EL (cell line): ENCODE results near the gene MIA2.
"Not testable (repeated sequence)": the region's sequence is repeated elsewhere in the genome, so short reads cannot be mapped to it uniquely, and the experiment has no call there.

Experiments
- DNase-seq: peaks from one replicate; pipeline ENCODE4 v3.0.0-alpha.2; 2016

MIA2 gene, protein sequence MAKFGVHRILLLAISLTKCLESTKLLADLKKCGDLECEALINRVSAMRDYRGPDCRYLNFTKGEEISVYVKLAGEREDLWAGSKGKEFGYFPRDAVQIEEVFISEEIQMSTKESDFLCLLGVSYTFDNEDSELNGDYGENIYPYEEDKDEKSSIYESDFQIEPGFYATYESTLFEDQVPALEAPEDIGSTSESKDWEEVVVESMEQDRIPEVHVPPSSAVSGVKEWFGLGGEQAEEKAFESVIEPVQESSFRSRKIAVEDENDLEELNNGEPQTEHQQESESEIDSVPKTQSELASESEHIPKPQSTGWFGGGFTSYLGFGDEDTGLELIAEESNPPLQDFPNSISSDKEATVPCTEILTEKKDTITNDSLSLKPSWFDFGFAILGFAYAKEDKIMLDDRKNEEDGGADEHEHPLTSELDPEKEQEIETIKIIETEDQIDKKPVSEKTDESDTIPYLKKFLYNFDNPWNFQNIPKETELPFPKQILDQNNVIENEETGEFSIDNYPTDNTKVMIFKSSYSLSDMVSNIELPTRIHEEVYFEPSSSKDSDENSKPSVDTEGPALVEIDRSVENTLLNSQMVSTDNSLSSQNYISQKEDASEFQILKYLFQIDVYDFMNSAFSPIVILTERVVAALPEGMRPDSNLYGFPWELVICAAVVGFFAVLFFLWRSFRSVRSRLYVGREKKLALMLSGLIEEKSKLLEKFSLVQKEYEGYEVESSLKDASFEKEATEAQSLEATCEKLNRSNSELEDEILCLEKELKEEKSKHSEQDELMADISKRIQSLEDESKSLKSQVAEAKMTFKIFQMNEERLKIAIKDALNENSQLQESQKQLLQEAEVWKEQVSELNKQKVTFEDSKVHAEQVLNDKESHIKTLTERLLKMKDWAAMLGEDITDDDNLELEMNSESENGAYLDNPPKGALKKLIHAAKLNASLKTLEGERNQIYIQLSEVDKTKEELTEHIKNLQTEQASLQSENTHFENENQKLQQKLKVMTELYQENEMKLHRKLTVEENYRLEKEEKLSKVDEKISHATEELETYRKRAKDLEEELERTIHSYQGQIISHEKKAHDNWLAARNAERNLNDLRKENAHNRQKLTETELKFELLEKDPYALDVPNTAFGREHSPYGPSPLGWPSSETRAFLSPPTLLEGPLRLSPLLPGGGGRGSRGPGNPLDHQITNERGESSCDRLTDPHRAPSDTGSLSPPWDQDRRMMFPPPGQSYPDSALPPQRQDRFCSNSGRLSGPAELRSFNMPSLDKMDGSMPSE (N-terminal part only)

DNA sequence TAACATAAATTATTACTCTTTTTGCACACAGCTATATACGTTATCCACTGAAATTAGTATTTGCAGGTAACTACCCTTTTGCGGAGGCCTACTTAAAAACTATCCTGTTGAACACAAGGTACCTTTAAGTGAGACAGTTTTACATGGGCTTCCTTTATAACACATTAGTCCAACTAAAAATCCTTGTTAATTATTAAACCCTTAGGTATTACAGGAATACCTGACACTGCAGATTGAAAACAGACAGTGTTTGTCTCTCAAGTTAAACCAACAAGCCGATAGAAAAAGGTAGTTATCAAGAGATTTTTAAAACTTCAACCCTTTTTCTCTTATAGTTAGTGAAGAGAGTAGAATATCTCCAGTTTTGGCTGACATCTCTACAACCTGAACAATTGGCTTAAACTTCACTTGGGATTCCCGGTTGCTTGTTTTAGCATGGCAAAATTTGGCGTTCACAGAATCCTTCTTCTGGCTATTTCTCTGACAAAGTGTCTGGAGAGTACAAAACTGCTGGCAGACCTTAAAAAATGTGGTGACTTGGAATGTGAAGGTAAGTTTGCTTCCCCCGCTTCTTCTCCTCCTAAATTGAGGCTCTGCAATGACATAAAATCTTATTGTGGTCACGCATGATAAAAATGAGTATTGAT lies at the start of gene MIA2:
Gene MIA2, plus strand, starts transcription at position 236 of the 647 bp plus-strand sequence. Its CDS starts 200 bp downstream, at position 436.
- no peak for DNase-seq

DNA sequence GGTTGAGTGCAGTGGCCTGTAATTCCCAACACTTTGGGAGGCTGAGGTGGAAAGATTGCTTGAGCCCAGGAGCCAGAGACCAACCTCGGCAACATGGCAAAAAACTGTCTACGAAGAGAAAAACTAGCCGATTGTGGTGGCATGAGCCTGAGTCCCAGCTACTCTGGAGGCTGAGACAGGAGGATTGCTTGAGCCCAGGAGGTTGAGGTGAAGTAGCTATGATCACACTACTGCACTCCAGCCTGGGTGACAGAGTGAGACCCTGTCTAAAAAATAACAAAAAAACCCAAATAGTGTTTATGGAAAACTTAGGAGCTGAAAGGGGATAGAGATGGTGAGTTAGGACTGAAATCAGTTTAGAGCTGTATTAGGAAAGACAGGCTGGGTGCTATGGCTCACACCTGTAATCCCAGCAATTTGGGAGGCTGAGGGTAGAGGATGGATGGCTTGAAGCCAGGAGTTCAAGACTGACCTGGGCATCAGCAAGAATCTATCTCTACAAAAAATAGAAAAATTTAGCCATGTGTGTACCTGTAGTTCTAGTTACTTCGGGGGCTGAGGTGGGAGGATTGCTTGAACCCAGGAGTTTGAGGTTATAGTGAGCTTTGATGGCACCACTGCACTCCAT lies 49.0 kb upstream of the MIA2 start:
- DNase-seq, result no peak

DNA sequence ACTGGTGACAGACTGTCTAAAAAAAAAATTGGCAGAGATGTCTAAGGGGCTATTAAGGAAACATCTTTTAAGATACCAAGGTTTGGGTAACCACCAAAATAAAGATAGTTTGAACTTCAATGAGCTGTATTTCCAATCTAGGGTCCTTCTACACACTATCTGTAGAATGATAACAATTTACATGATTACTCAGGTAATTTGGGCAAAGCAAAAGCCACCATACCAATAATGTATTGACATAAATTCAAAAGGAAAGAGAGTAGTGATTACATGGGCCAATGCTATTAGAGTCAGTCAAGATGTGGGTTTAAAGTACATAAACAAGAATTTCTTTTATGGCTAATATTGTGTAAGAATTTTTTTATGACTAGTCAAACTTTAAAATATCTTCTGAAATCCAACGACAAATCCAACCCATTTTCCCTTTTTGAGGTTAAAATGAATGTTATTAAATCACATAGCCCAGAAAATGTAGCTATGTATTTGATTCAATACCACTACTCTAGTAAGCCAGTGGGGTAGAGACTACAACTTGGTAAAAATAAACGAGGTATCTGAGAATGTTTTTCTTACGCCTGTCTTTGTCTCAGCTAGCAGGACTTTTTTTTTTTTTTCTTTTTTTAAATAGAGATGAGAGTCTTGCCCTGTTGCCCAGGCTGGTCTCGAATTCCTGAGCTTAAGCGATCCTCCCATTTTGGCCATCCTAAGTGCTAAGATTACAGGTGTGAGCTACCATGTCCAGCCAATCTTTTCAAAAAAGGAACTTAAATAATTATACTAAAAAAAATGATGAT lies 48.3 kb upstream of the MIA2 start:
- DNase-seq, result no peak

DNA sequence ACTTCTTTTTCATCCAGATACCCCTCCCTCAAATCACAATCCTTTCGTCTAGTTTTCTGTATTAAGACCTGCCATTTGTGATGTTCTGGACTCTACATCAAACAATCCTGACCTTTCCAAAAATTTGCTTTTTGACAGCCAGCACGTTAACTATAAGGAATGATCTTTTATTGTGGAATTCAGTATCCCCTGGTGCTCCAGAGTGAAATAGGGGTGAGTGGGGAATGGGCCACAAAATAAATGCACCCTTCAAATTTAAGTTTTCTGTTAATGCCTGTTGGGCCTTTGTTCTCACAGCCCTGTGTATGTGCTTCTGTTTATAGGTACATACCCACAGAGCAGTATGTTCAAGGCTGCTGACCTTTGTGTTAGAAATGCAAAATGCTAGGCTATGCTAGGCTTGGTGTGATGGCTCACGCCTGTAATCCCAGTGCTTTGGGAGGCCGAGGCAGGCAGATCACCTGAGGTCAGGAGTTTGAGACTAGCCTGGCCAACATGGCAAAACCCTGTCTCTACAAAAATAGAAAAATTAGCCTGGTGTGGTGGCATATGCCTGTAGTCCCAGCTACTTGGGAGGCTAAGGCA lies 46.7 kb upstream of the MIA2 start:
- no peak for DNase-seq

DNA sequence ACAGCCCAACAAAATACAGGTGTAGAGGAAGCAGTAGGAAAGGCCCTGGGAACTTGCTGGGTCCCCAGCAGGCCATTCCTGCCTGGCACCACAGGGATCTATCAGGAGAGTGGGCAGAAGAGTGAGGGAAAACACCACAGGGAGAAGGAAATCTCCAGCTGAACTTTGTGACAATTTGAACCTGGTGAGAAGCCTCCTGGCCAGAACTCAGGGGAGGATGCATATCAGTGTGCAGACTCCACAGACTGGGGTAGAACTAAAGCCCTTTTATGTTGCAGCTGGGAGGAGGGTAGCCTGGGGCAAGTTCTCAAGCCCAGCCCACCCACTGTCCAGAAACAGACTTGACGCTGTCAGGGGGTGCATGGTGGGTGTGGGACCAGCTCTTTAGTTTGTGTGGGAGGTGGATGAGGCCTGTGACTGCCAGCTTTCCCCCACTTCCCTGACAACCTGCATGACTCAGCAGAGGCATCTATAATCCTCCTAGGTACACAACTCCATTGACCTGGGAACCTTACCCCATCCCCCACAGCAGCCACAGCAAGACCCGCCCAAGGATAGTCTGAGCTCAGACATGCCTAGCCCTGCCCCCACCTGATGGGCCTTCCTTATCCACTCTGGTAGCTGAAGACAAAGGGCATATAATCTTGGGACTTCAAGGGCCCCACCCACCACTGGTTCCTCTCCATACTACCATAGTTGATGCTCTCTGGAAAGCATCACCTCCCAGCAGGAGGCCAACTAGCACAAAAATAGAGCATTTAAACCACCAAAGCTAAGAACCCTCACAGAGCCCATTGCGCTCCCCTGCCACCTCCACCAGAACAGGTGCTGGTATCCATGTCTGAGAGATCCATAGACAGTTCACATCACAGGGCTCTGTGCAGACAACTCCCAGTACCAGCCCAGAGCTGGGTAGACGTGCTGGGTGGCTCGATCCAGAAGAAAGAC lies 29.8 kb upstream of the MIA2 start:
- DNase-seq, result no peak

DNA sequence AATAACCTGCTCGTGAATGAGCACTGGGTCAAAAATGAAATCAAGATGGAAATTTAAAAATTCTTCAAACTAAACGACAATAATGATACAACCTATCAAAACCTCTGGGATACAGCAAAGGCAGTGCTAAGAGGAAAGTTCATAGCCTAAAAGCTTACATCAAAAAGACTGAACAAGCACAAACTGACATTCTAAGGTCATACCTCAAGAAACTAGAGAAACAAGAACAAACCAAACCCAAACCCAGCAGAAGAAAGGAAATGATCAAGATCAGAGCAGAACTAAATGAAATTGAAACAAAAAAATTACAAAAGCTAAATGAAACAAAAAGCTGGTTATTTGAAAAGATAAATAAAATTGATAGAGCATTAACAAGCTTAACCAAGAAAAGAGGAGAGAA lies 26.3 kb upstream of the MIA2 start:
- not testable (repeated sequence) for DNase-seq

DNA sequence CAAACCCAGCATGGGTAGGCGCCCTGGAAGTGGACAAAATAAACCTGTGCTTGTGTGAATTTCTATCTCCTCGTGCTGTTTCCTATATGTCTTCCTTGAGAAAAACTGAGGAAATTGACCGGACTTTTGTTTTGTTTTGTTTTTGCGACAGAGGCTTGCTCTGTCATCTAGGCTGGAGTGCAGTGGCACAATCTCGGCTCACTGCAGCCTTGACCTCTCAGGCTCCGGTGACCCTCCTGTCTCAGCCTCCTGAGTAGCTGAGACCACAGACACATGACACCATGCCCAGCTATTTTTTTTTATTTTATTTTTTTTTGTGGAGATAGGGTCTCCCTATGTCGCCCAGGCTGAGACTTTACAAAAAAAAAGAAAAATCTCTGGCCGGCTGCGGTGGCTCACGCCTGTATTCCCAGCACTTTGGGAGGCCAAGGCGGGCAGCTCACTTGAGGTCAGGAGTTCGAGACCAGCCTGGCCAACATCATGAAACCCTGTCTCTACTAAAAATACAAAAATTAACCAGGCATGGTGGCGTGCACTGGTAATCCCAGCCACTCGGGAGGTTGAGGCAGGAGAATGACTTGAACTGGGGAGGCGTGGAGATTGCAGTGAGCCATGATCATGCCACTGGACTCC lies 22.5 kb upstream of the MIA2 start:
- no peak for DNase-seq

DNA sequence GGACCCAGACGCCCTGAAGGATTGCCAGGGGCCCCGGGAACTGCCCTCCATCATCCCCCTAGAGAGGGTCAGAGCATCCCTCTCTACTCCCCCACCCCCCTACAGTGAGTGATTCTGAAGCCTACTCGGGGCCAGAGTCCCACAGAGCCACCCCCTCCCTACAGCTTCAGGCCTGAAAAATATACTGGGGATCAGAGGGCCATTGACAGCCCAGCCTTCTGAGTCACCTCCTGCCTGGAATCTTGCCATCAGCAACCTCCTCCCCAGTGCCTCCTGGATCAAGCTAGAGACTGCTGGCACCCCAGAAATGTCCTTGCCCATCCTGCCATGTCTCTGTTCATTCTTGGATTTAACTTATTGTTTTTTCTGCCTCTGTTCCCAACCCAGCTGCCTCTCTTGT lies 21.7 kb upstream of the MIA2 start:
- peak; percentile 32 for DNase-seq

DNA sequence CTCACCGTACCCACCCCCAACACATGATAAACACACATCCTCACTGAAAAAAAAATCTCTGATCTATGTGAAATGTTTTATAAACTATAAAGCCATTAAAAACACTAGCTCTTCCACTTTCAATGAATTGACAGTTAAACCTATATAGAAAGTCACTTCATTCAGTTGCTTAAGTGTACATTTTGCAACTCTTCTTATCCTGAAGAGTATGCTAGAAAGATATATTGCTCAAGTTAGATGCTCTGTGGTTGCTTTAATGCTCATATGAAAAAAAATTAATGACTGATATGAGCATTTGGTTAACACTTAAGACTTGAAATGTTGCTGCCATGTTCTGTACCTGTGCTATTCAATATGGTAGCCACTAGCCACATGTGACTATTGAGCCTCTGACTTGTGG lies 21.0 kb upstream of the MIA2 start:
- DNase-seq, result no peak

DNA sequence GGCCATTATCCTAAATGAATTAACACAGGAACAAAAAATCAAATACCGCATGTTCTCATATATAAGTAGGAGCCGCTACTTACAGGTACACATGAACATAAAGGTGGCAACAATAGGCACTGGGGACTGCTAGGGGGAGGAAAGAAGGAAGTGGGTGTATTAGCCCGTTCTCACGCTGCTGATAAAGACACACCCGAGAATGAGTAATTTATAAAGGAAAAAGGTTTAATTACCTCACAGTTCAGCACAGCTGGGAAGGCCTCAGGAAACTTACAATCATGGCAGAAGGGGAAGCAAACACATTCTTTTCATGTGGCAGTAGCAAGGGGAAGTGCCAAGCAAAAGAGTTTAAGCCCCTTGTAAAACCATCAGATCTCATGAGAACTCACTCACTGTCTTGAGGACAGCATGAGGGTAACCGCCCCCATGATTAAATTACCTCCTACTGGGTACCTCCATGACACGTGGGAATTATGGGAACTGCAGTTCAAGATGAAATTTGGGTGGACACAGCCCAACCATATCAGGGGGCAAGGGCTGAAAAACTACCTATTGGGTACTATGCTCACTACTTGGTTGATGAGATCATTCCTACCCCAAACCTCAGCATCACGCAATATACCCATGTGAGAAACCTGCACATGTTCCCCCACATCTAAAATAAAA lies 16.4 kb upstream of the MIA2 start:
- DNase-seq, result no peak

DNA sequence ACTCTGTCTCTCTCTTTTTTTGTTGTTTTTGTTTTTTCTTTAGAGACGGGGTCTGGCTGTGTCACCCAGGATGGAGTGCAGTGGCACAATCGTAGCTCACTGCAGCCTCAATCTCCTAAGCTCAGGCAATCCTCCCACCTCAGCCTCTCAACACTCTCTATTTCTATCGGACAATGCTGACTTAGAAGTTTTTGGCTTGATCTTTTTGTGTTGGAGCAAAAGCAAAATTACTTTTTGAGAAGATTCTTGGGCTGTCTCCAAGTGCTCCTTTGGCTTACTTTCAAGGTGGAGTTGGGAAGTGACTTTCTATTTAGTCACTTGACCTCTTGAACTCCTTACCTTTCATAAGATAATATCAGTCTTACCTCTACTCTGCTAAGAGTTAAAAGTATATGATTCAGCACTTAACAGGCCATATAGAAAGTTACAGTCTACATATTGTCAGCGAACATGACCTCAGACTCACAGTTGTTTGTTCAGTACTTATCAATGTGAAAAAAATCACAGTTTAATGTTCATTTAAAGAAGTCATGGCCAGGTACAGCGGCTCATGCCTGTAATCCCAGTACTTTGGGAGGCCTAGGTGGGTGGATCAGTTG lies 15.4 kb upstream of the MIA2 start:
- peak; percentile 12 for DNase-seq

DNA sequence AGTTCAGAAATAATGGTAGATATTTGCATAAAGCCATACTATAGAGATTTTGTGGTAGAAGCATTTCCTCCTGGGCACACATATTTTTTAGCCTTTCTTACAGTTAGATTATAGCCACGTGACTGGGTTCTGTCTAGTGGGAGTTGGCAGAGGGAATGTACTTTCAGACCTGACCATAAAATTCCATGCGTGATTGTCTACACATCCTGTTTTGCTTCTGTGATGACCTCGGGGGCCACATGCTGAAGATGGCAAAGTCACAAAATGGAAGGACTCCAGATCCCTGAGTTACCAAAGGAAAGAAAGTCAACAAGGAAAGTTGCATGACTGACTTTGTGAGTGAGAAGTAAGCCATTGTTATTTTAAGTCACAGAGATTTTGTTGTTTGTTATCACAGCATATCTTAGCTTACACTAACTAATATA lies 14.6 kb upstream of the MIA2 start:
- DNase-seq, result peak; percentile 24

DNA sequence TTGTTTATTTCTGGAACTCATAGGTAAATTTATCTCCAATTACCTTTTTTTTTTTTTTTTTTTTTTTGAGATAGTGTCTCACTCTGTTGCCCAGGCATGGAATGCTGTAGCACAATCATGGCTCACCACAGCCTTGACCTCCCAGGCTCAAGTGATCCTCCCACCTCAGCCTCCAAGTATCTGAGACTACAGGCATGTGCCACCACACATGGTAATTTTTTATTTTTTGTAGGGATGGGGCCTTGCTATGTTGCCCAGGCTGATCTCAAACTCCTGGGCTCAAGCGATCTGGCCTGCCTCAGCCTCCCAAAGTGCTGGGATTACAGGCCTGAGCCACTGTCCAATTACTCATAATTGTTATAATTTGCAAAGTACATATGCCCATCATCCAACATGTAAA lies 13.2 kb upstream of the MIA2 start:
- not testable (repeated sequence) for DNase-seq

DNA sequence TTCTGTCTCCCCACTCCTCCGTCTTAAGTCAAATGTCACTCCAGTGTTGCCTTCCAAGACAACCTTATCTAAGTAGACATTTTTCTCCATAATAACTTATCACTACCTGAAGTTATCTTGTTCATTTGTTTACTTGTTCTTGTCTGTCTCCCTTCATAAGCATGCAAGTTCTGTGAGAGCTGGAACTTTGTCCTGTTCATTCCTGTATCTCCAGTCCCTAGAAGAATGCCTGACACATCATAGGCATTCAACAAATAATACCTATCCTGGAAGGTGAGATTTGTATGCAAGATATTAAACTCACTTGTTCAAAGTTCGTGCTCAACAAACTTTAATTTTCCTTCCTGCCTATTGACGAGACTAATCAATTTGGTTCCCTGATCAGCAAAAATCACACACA lies 5.7 kb upstream of the MIA2 start:
- DNase-seq, result no peak

DNA sequence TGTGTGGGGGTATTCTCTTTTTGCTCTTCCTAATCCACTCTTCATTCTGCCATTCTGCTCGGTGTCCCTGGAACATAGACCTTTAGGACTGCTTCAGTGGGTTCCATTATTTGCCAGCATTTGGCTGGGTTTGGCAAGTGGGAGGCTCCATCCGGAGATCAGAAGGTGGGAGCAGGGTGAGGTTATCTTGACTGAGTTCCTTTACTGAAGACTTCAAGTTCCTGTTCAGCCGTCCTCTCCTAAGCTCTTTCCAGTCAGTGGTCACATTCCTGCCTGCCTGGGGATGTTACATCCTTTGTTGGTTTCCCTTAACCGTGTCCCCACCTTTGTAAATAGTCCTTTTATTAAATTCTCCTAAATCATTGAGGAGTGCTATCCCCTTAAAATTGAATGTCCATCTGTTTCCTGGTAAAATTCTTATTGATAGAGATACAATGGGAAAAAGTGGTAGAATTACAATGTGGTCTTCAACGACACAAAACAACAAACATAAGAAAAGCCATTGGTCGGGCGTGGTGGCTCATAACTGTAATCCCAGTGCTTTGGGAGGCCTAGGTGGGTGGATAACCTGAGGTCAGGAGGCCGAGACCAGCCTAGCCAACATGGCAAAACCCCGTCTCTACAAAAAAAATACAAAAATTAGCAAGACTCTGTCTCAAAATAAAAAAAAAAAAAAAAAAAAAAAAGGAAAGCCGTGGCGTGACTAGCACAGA lies 5.0 kb upstream of the MIA2 start:
- DNase-seq, result no peak

DNA sequence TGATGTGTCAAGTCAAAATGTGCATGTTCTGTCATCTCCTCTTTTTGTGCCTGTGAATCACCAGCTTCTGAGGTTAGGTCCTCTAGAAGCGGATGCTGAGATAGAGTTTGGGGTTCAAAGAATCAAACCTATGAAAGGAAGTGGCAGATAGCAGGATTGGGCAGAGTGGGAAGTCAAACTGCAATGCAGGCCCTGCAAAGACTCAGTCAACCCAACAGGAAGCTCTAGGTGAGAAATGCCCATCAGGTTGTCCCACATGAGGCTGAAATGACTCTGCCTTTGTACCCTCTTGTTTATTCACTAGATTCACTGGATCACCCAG lies 4.5 kb upstream of the MIA2 start:
- no peak for DNase-seq

DNA sequence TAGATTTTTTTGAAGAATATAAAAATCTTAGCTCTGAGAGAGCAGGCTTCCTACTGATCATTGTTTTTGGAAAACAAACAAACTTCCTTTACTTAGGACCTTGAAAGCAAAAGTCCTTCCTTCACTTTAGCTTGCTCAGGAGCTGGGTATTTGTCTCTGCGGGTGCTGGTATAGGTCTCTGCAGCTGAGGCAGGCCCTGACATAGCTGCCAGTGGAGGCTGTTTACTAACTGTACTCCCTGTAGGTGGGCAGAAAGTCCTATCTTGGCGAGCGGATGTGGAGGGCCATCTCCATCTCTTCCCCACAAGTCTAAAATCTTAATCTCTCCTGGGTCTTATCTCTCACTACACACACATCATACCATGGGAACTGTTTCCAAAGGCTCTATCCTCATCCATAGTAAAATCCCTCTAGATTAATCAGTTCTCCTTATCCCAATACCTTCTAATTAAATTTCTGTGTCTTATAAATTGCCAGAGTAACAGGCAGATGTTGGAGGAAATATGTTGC lies 4.1 kb upstream of the MIA2 start:
- DNase-seq, result no peak
